Panc1 (cell line): ENCODE results near the gene MET. TPM values are rescaled to one million over a fixed set of nuclear protein-coding genes. Genes with fewer than 3 reads are reported as not detected.
A peak's percentile ranks its signal among the peaks of the same experiment; 100 is the strongest.

Source experiments
- ATAC-seq: fragments of 200-7000 bp; cut with Tn5 transposase; 2 replicates; pipeline ENCODE4 v1.9.1; 2020; ENCODE audit warnings: mild to moderate bottlenecking, moderate library complexity
- BruUV-seq: library from RNA; stranded (reverse); fragments of 400-500 nt; replicated peaks from 2 replicates; lab custom pipeline; 2021; lab: Mats Ljungman, UMichigan
- CTCF ChIA-PET: fragments of 300-600 bp; sonication (Branson Sonifier 250); formaldehyde crosslinking; loops from one replicate; lab custom pipeline; 2022; ENCODE audit warnings: antibody characterized with exemption; lab: Charles Lee
- POLR2A ChIA-PET: fragments of 300-600 bp; sonication (Branson Sonifier 250); formaldehyde crosslinking; loops from one replicate; lab custom pipeline; 2022; ENCODE audit warnings: antibody characterized with exemption; lab: Charles Lee
- DNase-seq: peaks from one replicate; pipeline ENCODE4 v3.0.0-alpha.2; 2010; ENCODE audit warnings: low read depth, low spot score
- H3K27ac ChIP-seq: 2 replicates; pipeline ENCODE4 v1.5.1; 2011; ENCODE audit warnings: mild to moderate bottlenecking, low read length, inconsistent platforms
- H3K27me3 ChIP-seq: fragments of 200-500 bp; sonication (Bioruptor generic); 2 replicates; pipeline ENCODE4 v1.6.0; 2014; ENCODE audit warnings: low read length, inconsistent platforms; ENCODE audit not compliant: control insufficient read depth, insufficient read depth
- H3K36me3 ChIP-seq: fragments of 200-500 bp; sonication (Bioruptor generic); 2 replicates; pipeline ENCODE4 v1.5.1; 2014; ENCODE audit warnings: inconsistent platforms, mild to moderate bottlenecking, low read length, moderate library complexity; ENCODE audit not compliant: control insufficient read depth, insufficient read depth
- H3K4me1 ChIP-seq: 2 replicates; pipeline ENCODE4 v1.5.1; 2011; ENCODE audit warnings: inconsistent platforms, mild to moderate bottlenecking, low read length, moderate library complexity; ENCODE audit not compliant: control insufficient read depth, insufficient read depth
- H3K4me3 ChIP-seq, 2 experiments: 2 replicates each; pipeline ENCODE4 v1.5.1; 2011 to 2012; ENCODE audit warnings: low read depth in 2 of 2, low read length in 2 of 2, mild to moderate bottlenecking in 2 of 2, inconsistent platforms in 1 of 2, moderate library complexity in 1 of 2
- H3K9me3 ChIP-seq: fragments of 200-500 bp; sonication (Bioruptor generic); 2 replicates; pipeline ENCODE4 v1.5.1; 2014; ENCODE audit warnings: low read depth, mild to moderate bottlenecking, inconsistent platforms, low read length, moderate library complexity; ENCODE audit not compliant: control insufficient read depth, insufficient read depth
- CTCF ChIP-seq: fragments of 450-650 bp; IDR thresholded peaks from 2 replicates; pipeline ENCODE4 v1.5.1; 2017; ENCODE audit warnings: mild to moderate bottlenecking
- POLR2AphosphoS5 ChIP-seq: IDR thresholded peaks from 2 replicates; pipeline ENCODE4 v1.6.1; 2012; ENCODE audit warnings: mild to moderate bottlenecking, low read depth, low read length, moderate library complexity
- SIN3A ChIP-seq: IDR thresholded peaks from 2 replicates; pipeline ENCODE4 v1.6.1; 2012; ENCODE audit warnings: low read depth, mild to moderate bottlenecking, low read length, moderate library complexity, borderline replicate concordance; ENCODE audit not compliant: insufficient read depth
- TCF7L2 ChIP-seq: IDR thresholded peaks from 2 replicates; pipeline ENCODE4 v1.6.1; 2011; ENCODE audit warnings: mild to moderate bottlenecking, low read depth, low read length, inconsistent platforms
- in situ Hi-C: cut with HindIII; loops from 2 replicates; pipeline ENCODE4 v1.10.0; 2016; ENCODE audit warnings: low sequenced_read_pairs, low pct_unique_long_range_greater_than_20kb
- intact Hi-C: fragments of 100-400 bp; cut with micrococcal nuclease; formaldehyde crosslinking; loops from one replicate; pipeline ENCODE4 v1.10.0; 2022; ENCODE audit not compliant: unreplicated experiment
- total RNA-seq: library from RNA; stranded (reverse); gene quantifications from one replicate; pipeline ENCODE4 v1.2.1, GENCODE V29; 2021; ENCODE audit not compliant: unreplicated experiment
- TF ChIP-seq, protein P1 (sequence below), 2 experiments: IDR thresholded peaks; 2 replicates each; pipeline ENCODE4 v1.6.1; 2011 to 2012; ENCODE audit warnings: low read depth in 2 of 2, control low read depth in 1 of 2, low read length in 1 of 2, mild to moderate bottlenecking in 1 of 2, moderate library complexity in 1 of 2; ENCODE audit not compliant: insufficient read depth in 1 of 2

Gene MET
- total RNA-seq, 1 experiment from 2014 or later, result 103 TPM

DNA sequence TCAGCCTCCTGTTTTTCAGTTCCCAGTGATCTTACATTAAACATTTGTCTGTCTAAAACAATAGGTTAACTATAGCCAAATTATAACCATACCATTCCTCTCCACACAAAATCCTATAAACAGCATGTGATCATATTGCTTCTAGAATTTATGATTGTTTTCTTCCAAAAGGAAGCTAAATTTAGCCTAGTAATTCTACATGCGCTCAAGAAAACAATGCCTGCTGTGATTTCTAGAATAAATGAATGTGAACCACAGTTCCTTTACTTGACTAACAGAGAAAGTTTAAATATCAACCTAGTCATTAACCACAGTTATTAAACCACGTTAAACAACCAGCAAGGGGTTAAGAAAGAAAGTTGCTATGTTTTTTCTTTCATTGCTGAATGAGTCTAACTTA lies 26.4 kb downstream of the MET start:
- CTCF ChIA-PET, result no interaction called here
- Histone ChIP-seq H3K27ac (peak overlapping the region; percentile 14; the same call in 1 of the 2 replicates), H3K36me3 (peaks cover 11% of the 10 kb centered on the region), H3K27me3 (no peaks in the 10 kb centered on the region), H3K4me3 (no peak overlapping the region), H3K9me3 (no peaks in the 10 kb centered on the region), H3K4me1 (peaks cover 42% of the 10 kb centered on the region)
- TF ChIP-seq POLR2AphosphoS5 (no peak), CTCF (no peak)
- in situ Hi-C loops, result no loop called here
- intact Hi-C loops, result no loop called here
- ATAC-seq (no peak), DNase-seq (no peak)
- POLR2A ChIA-PET, result no interaction called here
- no TSS peak for BruUV-seq

GRCh38 chr7:116698930-116699721 lies 27.1 kb downstream of the MET start:
- Histone ChIP-seq H3K27ac (peak overlapping the region; percentile 60), H3K36me3 (peaks cover 11% of the 10 kb centered on the region), H3K27me3 (no peaks in the 10 kb centered on the region), H3K4me1 (peaks cover 42% of the 10 kb centered on the region), H3K4me3 (no peak overlapping the region), H3K9me3 (no peaks in the 10 kb centered on the region)
- intact Hi-C loops (no loop called here), in situ Hi-C loops (no loop called here)
- CTCF ChIA-PET, result no interaction called here
- TF ChIP-seq POLR2AphosphoS5, result no peak
- TF ChIP-seq, protein P1, sequence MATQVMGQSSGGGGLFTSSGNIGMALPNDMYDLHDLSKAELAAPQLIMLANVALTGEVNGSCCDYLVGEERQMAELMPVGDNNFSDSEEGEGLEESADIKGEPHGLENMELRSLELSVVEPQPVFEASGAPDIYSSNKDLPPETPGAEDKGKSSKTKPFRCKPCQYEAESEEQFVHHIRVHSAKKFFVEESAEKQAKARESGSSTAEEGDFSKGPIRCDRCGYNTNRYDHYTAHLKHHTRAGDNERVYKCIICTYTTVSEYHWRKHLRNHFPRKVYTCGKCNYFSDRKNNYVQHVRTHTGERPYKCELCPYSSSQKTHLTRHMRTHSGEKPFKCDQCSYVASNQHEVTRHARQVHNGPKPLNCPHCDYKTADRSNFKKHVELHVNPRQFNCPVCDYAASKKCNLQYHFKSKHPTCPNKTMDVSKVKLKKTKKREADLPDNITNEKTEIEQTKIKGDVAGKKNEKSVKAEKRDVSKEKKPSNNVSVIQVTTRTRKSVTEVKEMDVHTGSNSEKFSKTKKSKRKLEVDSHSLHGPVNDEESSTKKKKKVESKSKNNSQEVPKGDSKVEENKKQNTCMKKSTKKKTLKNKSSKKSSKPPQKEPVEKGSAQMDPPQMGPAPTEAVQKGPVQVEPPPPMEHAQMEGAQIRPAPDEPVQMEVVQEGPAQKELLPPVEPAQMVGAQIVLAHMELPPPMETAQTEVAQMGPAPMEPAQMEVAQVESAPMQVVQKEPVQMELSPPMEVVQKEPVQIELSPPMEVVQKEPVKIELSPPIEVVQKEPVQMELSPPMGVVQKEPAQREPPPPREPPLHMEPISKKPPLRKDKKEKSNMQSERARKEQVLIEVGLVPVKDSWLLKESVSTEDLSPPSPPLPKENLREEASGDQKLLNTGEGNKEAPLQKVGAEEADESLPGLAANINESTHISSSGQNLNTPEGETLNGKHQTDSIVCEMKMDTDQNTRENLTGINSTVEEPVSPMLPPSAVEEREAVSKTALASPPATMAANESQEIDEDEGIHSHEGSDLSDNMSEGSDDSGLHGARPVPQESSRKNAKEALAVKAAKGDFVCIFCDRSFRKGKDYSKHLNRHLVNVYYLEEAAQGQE (IDR thresholded peaks at IDR 0.05; ENCODE audit: insufficient read depth in 1 of 2, low read depth in 2 of 2, low read length in 1 of 2), result no peak
- TF ChIP-seq SIN3A, result no peak
- TF ChIP-seq TCF7L2, result no peak
- TF ChIP-seq CTCF, result no peak
- POLR2A ChIA-PET, result no interaction called here
- ATAC-seq (peak; percentile 17; the same call in 1 of the 2 replicates), DNase-seq (no peak)
- no TSS peak for BruUV-seq
